A673 (cell line): ENCODE data around the gene ABCC10. TPM values are rescaled to one million over a fixed set of nuclear protein-coding genes. Genes with fewer than 3 reads are reported as not detected.
"Not testable (repeated sequence)": the region's sequence is repeated elsewhere in the genome, so short reads cannot be mapped to it uniquely, and the experiment has no call there.

ENCODE experiments used
- BruUV-seq: library from RNA; stranded (reverse); fragments of 400-500 nt; replicated peaks from 2 replicates; lab custom pipeline; 2021; lab: Mats Ljungman, UMichigan
- CTCF ChIA-PET: fragments of 300-600 bp; sonication (Branson Sonifier 250); formaldehyde crosslinking; loops from one replicate; lab custom pipeline; 2022; ENCODE audit warnings: antibody characterized with exemption; lab: Charles Lee
- POLR2A ChIA-PET: fragments of 300-600 bp; sonication (Branson Sonifier 250); formaldehyde crosslinking; loops from one replicate; lab custom pipeline; 2022; ENCODE audit warnings: antibody characterized with exemption; ENCODE audit not compliant: low non-redundant PET; lab: Charles Lee
- DNase-seq: peaks from one replicate; pipeline ENCODE4 v3.0.0-alpha.2; 2015; ENCODE audit warnings: low spot score
- H3K27ac ChIP-seq: fragments of 200-600 bp; sonication (generic); 2 replicates; pipeline ENCODE4 v1.5.1; 2016; ENCODE audit warnings: mixed run types, low read depth, mild to moderate bottlenecking, mixed read lengths, antibody characterized with exemption, low read length; ENCODE audit not compliant: poor library complexity, severe bottlenecking
- H3K27me3 ChIP-seq: fragments of 200-600 bp; sonication (generic); replicated peaks from 2 replicates; pipeline ENCODE4 v1.6.1; 2017; ENCODE audit warnings: mixed run types, low read depth, mild to moderate bottlenecking, mixed read lengths, antibody characterized with exemption, low read length; ENCODE audit not compliant: insufficient read depth, poor library complexity
- H3K36me3 ChIP-seq: fragments of 200-600 bp; sonication (generic); 2 replicates; pipeline ENCODE4 v1.6.1; 2016; ENCODE audit warnings: mixed run types, mild to moderate bottlenecking, mixed read lengths, antibody characterized with exemption, low read length; ENCODE audit not compliant: insufficient read depth, poor library complexity, severe bottlenecking
- H3K4me1 ChIP-seq: fragments of 200-600 bp; sonication (generic); 2 replicates; pipeline ENCODE4 v1.6.1; 2017; ENCODE audit warnings: mixed run types, mild to moderate bottlenecking, mixed read lengths, antibody characterized with exemption, low read length; ENCODE audit not compliant: insufficient read depth, poor library complexity, severe bottlenecking
- H3K4me3 ChIP-seq: fragments of 200-600 bp; sonication (generic); 2 replicates; pipeline ENCODE4 v1.5.1; 2016; ENCODE audit warnings: low read depth, mixed run types, mild to moderate bottlenecking, mixed read lengths, low read length; ENCODE audit not compliant: poor library complexity, severe bottlenecking
- H3K9me3 ChIP-seq: fragments of 200-600 bp; sonication (generic); 2 replicates; pipeline ENCODE4 v1.6.1; 2016; ENCODE audit warnings: mixed run types, low read depth, mild to moderate bottlenecking, mixed read lengths, antibody characterized with exemption, low read length; ENCODE audit not compliant: poor library complexity, severe bottlenecking
- EZH2 ChIP-seq: fragments of 200-600 bp; sonication (generic); IDR thresholded peaks from 2 replicates; pipeline ENCODE4 v1.6.1; 2017; ENCODE audit warnings: borderline replicate concordance, low read depth, mild to moderate bottlenecking, mixed read lengths, antibody characterized with exemption, low read length; ENCODE audit not compliant: poor library complexity, severe bottlenecking
- intact Hi-C: fragments of 100-400 bp; cut with micrococcal nuclease; formaldehyde crosslinking; loops from one replicate; pipeline ENCODE4 v1.10.0; 2022; ENCODE audit not compliant: unreplicated experiment
- total RNA-seq: library from RNA; stranded (reverse); gene quantifications from 2 replicates; pipeline ENCODE4 v1.2.3, GENCODE V29; 2021
- TF ChIP-seq, protein P1 (sequence below): fragments of 300-800, 200-600 bp; sonication (generic); conservative IDR thresholded peaks from 2 replicates; pipeline ENCODE4 v1.5.1; 2017; ENCODE audit warnings: low read depth, mild to moderate bottlenecking, antibody characterized with exemption, low read length, moderate library complexity, mixed read lengths

The ABCC10 gene
- total RNA-seq, 1 experiment from 2014 or later: 46.4 TPM

DNA sequence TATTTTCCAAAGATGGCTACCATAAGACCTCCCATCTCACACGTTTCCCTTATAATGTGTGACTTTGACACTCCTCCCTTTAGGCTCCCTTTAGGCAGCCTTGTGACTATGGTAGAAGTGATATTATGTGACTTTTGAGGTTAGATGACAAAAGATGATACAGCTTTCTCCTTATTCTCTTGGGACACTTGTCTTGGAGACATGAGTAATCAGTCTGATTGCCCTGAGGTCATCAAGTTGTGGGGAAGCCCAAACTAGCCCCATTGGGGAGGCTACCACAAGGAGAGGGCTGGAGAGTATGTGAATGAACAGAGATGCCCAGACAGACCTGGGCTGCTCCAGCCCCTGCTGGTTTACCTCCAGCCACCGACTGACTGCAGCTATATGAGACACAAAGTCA, 38.6 kb downstream of the ABCC10 start:
- DNase-seq: no peak
- intact Hi-C loops: no loop called here
- no peak for TF ChIP-seq EZH2
- TF ChIP-seq, protein P1, sequence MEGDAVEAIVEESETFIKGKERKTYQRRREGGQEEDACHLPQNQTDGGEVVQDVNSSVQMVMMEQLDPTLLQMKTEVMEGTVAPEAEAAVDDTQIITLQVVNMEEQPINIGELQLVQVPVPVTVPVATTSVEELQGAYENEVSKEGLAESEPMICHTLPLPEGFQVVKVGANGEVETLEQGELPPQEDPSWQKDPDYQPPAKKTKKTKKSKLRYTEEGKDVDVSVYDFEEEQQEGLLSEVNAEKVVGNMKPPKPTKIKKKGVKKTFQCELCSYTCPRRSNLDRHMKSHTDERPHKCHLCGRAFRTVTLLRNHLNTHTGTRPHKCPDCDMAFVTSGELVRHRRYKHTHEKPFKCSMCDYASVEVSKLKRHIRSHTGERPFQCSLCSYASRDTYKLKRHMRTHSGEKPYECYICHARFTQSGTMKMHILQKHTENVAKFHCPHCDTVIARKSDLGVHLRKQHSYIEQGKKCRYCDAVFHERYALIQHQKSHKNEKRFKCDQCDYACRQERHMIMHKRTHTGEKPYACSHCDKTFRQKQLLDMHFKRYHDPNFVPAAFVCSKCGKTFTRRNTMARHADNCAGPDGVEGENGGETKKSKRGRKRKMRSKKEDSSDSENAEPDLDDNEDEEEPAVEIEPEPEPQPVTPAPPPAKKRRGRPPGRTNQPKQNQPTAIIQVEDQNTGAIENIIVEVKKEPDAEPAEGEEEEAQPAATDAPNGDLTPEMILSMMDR: no peak
- Histone ChIP-seq H3K36me3 (no peaks in the 10 kb centered on the region), H3K4me3 (no peak overlapping the region), H3K27me3 (no peaks in the 10 kb centered on the region), H3K4me1 (no peaks in the 10 kb centered on the region), H3K27ac (no peak overlapping the region), H3K9me3 (no peaks in the 10 kb centered on the region)
- BruUV-seq: no TSS peak
- ChIA-PET CTCF (no interaction called here), POLR2A (no interaction called here)

DNA sequence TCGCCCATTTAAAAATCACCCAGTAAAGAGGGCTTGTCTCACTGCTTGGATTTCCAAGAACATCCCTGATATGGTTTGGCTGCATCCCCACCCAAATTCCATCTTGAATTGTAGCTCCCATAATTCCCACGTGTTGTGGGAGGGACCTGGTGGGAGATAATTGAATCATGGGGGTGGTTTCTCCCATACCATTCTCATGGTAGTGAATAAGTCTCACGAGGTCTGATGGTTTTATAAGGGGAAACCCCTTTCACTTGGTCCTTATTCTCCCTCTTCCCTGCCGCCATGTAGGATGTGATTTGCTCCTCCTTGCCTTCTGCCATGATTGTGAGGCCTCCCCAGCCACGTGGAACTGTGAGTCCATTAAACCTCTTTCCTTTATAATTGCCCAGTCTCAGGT, 39.9 kb downstream of the ABCC10 start:
- DNase-seq, H3K4me3 ChIP-seq, H3K4me1 ChIP-seq, BruUV-seq, CTCF ChIA-PET, H3K27me3 ChIP-seq, H3K36me3 ChIP-seq, H3K27ac ChIP-seq, POLR2A ChIA-PET, H3K9me3 ChIP-seq, intact Hi-C loops: not testable (repeated sequence)

DNA sequence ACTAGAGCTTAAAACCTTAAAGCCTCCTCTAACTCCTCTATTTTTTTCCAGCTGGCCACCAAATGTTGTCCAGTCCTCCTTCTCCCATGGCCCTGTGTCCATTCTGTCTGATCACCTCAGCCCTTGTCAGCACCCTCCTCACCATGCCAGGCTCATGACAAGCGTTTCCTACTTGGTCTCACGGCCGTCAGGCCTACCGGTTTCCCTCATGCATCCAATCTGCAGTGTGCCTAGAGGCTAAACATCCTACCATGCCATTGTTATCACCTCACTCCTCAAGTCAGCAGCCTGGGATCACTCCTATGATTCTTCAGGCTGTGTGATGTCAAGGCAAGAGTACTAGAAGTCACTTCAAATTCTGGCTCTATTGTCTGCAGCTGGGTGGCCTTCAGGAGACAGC, 40.4 kb downstream of the ABCC10 start:
- no peak for DNase-seq
- Histone ChIP-seq H3K4me3 (no peak overlapping the region), H3K9me3 (no peaks in the 10 kb centered on the region), H3K27me3 (no peaks in the 10 kb centered on the region), H3K36me3 (no peaks in the 10 kb centered on the region), H3K27ac (no peak overlapping the region), H3K4me1 (no peaks in the 10 kb centered on the region)
- POLR2A ChIA-PET: no interaction called here
- no peak for TF ChIP-seq EZH2
- TF ChIP-seq, protein P1: no peak
- CTCF ChIA-PET: no interaction called here
- intact Hi-C loops: no loop called here
- BruUV-seq: no TSS peak

DNA sequence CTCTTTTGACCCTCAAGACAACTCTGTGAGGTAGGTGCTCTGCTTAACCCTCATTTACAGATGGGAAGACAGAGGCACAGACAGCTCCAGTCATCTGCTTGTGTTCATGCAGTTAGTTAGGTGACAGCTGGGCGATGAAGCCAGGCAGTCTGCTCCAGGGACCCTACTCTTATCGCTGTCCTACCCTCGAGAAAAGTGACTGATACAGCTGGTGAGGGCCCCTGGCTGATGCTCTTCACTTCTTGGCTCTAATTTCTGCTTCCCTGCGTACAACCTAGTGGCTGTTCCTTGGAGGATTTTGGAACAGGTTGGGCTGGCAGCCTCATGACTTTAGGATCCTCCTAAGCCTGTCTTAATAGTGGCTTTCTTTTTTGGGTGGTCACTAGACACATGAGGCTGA, 40.9 kb downstream of the ABCC10 start:
- H3K4me3 ChIP-seq: no peak overlapping the region
- POLR2A ChIA-PET: no interaction called here

More for the DNA sequence above, 40.9 kb downstream of the ABCC10 start:
- Histone ChIP-seq H3K27me3 (no peaks in the 10 kb centered on the region), H3K9me3 (no peaks in the 10 kb centered on the region), H3K4me1 (no peaks in the 10 kb centered on the region), H3K36me3 (no peaks in the 10 kb centered on the region), H3K27ac (no peak overlapping the region)
- TF ChIP-seq, protein P1: no peak
- TF ChIP-seq EZH2: no peak
- CTCF ChIA-PET: no interaction called here
- DNase-seq: no peak
- intact Hi-C loops: no loop called here
- BruUV-seq: no TSS peak
